Gastrocnemius medialis (tissue), 4 donors: ENCODE results near the gene TM7SF3.

ENCODE experiments used
- POLR2A ChIP-seq, 2 donors: fragments of 450-650 bp; IDR thresholded peaks; one replicate each; pipeline ENCODE4 v1.6.1; 2017; ENCODE audit warnings: antibody characterized with exemption in 2 of 2, mild to moderate bottlenecking in 2 of 2, moderate library complexity in 2 of 2
- TF ChIP-seq, protein P1 (sequence below), 5 experiments: fragments of 450-650 bp in 3 of 5; fragments of 200-600 bp in 2 of 5; sonication (generic) in 2 of 5; IDR thresholded peaks in 4 of 5; conservative IDR thresholded peaks in 1 of 5; 1 replicate in 4 of 5; 2 replicates in 1 of 5; pipeline ENCODE4 v1.5.1; 2016 to 2019; ENCODE audit warnings: antibody characterized with exemption in 5 of 5, mild to moderate bottlenecking in 3 of 5, moderate library complexity in 3 of 5

DNA sequence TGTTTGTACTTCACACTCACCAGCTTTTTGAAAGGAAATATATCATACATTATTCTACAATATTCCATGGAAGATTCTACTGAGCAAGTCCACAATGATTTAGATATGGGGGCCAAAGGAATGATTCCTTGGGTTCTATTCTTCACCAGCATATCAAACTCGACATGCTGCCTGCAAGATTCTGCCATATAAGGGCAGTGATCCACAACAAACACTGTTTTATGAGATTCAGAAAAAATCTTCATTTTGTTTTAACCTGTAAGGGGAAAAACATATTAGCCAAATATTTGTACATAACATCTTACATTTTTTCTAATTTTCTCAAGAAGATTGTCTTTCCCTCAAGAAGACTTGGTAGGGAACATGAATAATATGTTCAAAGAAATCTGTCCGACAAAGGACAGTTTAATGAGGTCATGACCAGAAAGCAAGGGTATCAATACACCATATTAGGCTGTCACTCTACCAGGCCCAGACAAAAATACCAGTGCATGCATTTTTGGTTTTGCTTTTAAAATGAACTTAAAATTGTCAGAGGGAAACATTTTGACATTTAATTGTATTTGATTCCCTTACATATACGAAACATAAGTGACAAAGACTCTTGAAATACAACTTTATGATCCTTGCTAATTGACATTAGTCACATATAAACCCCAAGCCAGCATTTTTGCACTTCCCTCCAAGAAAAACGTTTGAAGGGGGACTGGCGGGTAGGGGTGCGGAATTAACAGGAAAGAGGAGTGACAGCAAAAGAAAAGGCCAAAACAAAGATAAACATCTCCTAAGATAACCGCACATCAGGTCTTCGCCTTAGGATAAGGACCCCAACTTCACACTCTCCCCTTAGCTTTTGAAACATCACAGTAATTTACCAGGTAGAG is 77.4 kb downstream of the TM7SF3 start:
- TF ChIP-seq, protein P1, sequence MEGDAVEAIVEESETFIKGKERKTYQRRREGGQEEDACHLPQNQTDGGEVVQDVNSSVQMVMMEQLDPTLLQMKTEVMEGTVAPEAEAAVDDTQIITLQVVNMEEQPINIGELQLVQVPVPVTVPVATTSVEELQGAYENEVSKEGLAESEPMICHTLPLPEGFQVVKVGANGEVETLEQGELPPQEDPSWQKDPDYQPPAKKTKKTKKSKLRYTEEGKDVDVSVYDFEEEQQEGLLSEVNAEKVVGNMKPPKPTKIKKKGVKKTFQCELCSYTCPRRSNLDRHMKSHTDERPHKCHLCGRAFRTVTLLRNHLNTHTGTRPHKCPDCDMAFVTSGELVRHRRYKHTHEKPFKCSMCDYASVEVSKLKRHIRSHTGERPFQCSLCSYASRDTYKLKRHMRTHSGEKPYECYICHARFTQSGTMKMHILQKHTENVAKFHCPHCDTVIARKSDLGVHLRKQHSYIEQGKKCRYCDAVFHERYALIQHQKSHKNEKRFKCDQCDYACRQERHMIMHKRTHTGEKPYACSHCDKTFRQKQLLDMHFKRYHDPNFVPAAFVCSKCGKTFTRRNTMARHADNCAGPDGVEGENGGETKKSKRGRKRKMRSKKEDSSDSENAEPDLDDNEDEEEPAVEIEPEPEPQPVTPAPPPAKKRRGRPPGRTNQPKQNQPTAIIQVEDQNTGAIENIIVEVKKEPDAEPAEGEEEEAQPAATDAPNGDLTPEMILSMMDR (IDR thresholded peaks at IDR 0.05 in 4 of 5, conservative IDR thresholded peaks at IDR 0.05 in 1 of 5) = no peak
- no peak for TF ChIP-seq POLR2A (IDR thresholded peaks at IDR 0.05)
